AG04450 (cell line): ENCODE measurements around the gene MTG1. TPM values are rescaled to one million over a fixed set of nuclear protein-coding genes. Genes with fewer than 3 reads are reported as not detected.

Experiments
- CTCF ChIA-PET: fragments of 300-600, 350-600 bp; formaldehyde crosslinking; extraction: SDS; loops from one replicate; lab custom pipeline; 2022; ENCODE audit warnings: antibody characterized with exemption, inconsistent platforms; lab: Charles Lee
- POLR2A ChIA-PET: fragments of 350-600 bp; formaldehyde crosslinking; extraction: SDS; loops from one replicate; lab custom pipeline; 2021; ENCODE audit warnings: antibody characterized with exemption, inconsistent platforms; lab: Yijun Ruan, JAX
- DNase-seq: peaks from one replicate; pipeline ENCODE4 v3.0.0-alpha.2; 2011; ENCODE audit warnings: low read depth, low spot score
- H3K27ac ChIP-seq: one replicate; pipeline ENCODE4 v1.5.1; 2012; ENCODE audit warnings: low read depth, low read length, control low read depth
- H3K27me3 ChIP-seq: one replicate; pipeline ENCODE4 v1.6.0; 2012; ENCODE audit warnings: low read length; ENCODE audit not compliant: control insufficient read depth, insufficient read depth
- H3K4me3 ChIP-seq: 2 replicates; pipeline ENCODE4 v1.5.1; 2011; ENCODE audit warnings: mild to moderate bottlenecking, low read depth, low read length, control low read depth
- H3K9me3 ChIP-seq: 2 replicates; pipeline ENCODE4 v1.5.1; 2012; ENCODE audit warnings: low read length; ENCODE audit not compliant: control insufficient read depth, insufficient read depth
- CTCF ChIP-seq: IDR thresholded peaks from 2 replicates; pipeline ENCODE4 v1.5.1; 2011; ENCODE audit warnings: low read depth, low read length, control low read depth, inconsistent platforms
- polyA plus RNA-seq: library from polyadenylated mRNA; depleted of rRNA; stranded (reverse); fragments of >200 nt; gene quantifications from 2 replicates; pipeline ENCODE4 v1.2.3, GENCODE V29; 2011

Gene MTG1
- polyA plus RNA-seq, 1 experiment = 36.1 TPM

DNA sequence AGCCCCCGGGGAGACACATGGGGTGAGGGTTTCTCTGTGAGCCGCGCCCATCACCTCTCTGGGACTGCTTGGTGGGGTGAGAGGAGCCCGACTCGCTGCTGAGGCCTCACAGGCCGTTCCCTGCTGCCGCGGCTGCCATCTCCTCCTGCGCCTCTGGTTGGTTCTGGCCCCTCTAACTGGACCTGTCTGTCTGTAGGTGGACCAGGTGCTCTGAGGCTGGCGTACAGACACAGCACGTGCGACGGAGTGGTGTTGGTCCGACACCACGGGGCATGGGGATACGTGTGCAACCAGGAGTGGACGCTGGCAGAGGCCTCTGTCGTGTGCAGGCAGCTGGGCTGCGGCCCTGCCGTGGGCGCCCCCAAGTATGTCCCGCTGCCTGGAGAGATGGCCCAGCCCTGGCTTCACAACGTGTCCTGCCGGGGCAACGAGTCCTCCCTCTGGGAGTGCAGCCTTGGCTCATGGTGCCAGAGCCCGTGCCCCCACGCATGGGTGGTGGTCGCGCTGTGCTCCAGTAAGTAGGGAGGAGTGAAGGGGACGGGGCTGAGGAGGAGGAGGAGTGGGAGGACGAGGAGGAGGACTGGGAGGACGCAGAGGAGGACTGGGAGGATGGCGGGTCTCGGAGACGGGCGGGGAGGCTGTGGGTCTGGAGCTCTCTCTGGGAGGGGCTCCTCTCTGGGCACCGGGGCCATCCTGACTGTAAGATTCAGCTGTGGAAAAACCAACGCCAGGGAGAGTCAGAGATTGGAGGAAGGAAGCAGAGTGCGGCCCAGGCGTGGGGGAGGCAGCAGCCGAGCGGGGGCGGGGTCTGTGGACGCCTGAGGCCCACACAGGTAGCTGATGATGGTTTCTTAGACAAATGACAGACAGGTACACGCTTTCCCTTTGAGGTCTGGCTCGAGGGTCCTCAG is 62.3 kb downstream of the MTG1 start:
- TF ChIP-seq CTCF = no peak
- no peak overlapping the region for H3K4me3 ChIP-seq
- POLR2A ChIA-PET = no interaction called here
- peaks cover 49% of the 10 kb centered on the region for H3K9me3 ChIP-seq
- no peaks in the 10 kb centered on the region for H3K27me3 ChIP-seq
- CTCF ChIA-PET = no interaction called here
- H3K27ac ChIP-seq = no peak overlapping the region
- no peak for DNase-seq

GRCh38 chr10:133457100-133457841 is 63.3 kb downstream of the MTG1 start:
- Histone ChIP-seq H3K27me3 (no peaks in the 10 kb centered on the region), H3K27ac (no peak overlapping the region), H3K4me3 (no peak overlapping the region), H3K9me3 (peaks cover 49% of the 10 kb centered on the region)
- ChIA-PET POLR2A (no interaction called here), CTCF (no interaction called here)
- DNase-seq = no peak
- TF ChIP-seq CTCF = no peak

- TF ChIP-seq CTCF = no peak
- Histone ChIP-seq H3K4me3 (no peak overlapping the region), H3K9me3 (peaks cover 49% of the 10 kb centered on the region), H3K27me3 (no peaks in the 10 kb centered on the region), H3K27ac (no peak overlapping the region)
- POLR2A ChIA-PET = no interaction called here
- CTCF ChIA-PET = no interaction called here
- DNase-seq = no peak
Measured at GRCh38 chr10:133458021-133458709, 64.2 kb downstream of the MTG1 start.

GRCh38 chr10:133458710-133459453 is 64.9 kb downstream of the MTG1 start:
- ChIA-PET CTCF (no interaction called here), POLR2A (interaction anchor here (0.5 kb wide), 1 partner anchor 57 kb away, joined by 4 read pairs; no protein-coding TSS in a partner anchor)
- no peak for TF ChIP-seq CTCF
- DNase-seq = no peak
- no peak overlapping the region for H3K27ac ChIP-seq
- H3K4me3 ChIP-seq = no peak overlapping the region
- H3K9me3 ChIP-seq = peaks cover 44% of the 10 kb centered on the region
- no peaks in the 10 kb centered on the region for H3K27me3 ChIP-seq
